GM19328 (cell line): ENCODE data around the gene MUL1.
A peak's percentile ranks its signal among the peaks of the same experiment; 100 is the strongest.
"Not testable (repeated sequence)": the region's sequence is repeated elsewhere in the genome, so short reads cannot be mapped to it uniquely, and the experiment has no call there.

Experiments
- ATAC-seq: cut with Tn5 transposase; IDR thresholded peaks from one replicate; pipeline ENCODE4 v1.9.1; 2021; ENCODE audit warnings: mild to moderate bottlenecking, moderate library complexity; ENCODE audit not compliant: unreplicated experiment

MUL1 gene

GRCh38 chr1:20507564-20508410 lies at the start of gene MUL1:
Gene MUL1, minus strand, starts transcription at chr1:20508151. Its CDS starts 127 bp downstream, at chr1:20508024.
- ATAC-seq = peak; percentile 83

GRCh38 chr1:20555758-20556120 lies 47.8 kb upstream of the MUL1 start:
- ATAC-seq = no peak

GRCh38 chr1:20555025-20555757 lies 47.2 kb upstream of the MUL1 start:
- no peak for ATAC-seq

DNA sequence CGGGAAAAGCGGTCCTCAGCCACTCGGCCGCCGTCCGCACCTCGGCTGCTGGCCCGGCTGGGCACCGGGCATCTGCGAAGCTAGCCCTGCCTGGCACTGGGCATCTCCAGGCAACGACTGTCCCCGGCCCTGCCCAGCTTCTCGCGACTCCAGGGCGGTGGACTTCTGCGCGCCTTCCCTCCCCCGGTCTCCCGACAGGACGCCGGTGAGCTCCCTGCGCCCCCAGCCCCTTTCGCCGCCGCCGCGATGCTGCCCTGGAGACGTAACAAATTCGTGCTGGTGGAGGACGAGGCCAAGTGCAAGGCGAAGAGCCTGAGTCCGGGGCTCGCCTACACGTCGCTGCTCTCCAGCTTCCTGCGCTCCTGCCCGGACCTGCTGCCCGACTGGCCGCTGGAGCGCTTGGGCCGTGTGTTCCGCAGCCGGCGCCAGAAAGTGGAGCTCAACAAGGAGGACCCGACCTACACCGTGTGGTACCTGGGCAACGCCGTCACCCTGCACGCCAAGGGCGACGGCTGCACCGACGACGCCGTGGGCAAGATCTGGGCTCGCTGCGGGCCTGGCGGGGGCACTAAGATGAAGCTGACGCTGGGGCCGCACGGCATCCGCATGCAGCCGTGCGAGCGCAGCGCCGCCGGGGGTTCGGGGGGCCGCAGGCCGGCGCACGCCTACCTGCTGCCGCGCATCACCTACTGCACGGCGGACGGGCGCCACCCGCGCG lies 44.9 kb upstream of the MUL1 start:
- ATAC-seq = no peak

- ATAC-seq = no peak
Measured at GRCh38 chr1:20551945-20552727, 44.2 kb upstream of the MUL1 start, which contains the start of gene FAM43B. Gene FAM43B, plus strand, starts transcription at chr1:20552573. Its CDS starts 401 bp downstream, at chr1:20552974.

- ATAC-seq = no peak
Measured at GRCh38 chr1:20551161-20551560, 43.2 kb upstream of the MUL1 start.

- no peak for ATAC-seq
Measured at GRCh38 chr1:20546637-20547036, 38.7 kb upstream of the MUL1 start.

- no peak for ATAC-seq
Measured at GRCh38 chr1:20540281-20540680, 32.3 kb upstream of the MUL1 start.

DNA sequence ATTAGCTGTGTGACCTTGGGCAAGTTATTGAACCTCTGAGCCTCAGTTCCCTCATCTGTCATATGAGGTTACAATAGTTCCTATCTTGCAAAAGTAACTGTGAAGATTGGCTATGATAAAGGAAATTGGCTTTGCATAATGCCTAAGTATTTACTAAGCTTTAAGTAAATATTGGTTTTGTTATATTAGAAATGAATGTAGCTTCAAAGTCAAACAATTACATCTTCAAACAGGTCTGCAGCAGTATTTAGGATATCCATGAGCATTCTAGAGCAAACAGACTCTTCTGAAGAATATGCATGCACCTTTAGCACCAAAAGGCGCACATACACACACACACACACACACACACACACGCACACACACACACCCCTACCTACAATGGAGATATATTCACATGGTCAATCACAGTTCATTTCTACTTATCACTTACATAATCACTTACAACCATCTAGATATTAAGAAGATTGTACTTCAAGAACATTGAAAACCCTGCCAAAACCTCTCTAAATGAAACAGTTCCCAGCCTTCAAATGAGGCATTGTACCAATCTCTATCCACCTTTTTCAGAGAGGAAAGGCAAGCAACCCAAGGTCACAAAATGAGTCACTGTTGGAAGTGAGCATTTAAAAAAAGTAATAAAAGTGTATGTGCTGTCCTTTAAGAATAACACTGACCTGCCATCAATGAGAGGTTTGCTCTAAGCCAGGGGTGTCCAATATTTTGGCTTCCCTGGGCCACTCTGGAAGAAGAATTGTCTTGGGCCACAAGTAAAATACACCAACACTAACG lies 31.0 kb upstream of the MUL1 start:
- no peak for ATAC-seq

DNA sequence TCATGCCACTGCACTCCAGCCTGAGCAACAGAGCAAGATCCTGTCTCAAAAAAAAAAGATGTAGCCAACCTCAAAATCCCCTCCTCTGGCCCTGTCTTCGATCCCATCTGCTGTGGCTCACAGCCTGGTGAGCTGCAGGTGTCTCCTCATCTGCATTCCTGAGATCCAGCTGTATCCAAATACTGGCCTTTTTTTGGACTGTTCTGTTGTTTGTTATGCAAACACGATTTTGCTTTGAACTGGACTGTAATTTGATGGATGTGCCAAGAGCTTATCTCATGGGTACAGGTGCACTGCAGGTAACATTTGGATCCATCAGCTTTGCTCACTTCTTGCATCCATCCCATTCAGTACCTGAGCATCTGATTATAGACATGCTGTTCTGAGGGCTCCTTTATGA lies 30.3 kb upstream of the MUL1 start:
- ATAC-seq = no peak

GRCh38 chr1:20534659-20535417 lies 26.9 kb upstream of the MUL1 start:
- no peak for ATAC-seq

GRCh38 chr1:20533635-20534034 lies 25.7 kb upstream of the MUL1 start:
- no peak for ATAC-seq

DNA sequence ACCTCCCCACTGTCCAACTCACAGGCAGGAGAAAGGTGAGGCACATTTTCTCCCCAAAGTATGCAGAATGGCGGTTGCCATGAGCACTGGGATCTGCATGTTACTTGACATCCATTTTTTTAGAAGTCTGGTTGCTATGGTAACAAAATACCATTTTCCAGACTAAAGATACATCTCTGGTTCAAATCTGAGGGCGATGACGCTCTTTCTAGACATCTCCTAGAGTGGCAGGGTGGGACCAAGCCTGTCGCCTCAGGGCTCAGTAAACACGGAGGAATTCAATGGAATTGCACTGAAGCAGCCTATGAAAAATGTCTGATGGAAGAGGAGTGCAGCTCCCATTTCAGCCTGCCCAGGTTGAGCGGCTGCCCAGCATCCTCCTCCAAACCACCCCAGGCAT lies 22.9 kb upstream of the MUL1 start:
- no peak for ATAC-seq

DNA sequence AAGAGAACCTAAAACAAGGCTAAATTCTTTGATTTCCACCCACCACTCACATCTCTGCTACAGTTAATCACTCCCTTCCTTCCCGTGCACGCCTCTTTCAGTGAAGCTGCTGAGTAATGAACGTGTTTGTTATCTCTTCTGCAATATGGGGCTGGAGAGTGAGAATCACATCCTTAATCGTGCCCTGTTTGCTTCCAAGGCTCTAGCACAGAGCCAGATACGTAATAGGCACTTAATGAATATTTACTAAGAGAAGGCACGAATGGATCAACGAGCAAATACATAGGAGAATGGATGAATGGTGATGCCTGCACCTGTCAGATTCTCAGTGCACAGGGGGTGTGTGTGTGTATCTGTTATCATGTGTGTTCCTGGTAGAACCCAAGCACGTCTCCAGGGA lies 22.4 kb upstream of the MUL1 start:
- ATAC-seq = no peak

GRCh38 chr1:20528221-20528620 lies 20.3 kb upstream of the MUL1 start:
- no peak for ATAC-seq

GRCh38 chr1:20526267-20526666 lies 18.3 kb upstream of the MUL1 start:
- ATAC-seq = no peak

- ATAC-seq = no peak
Measured at GRCh38 chr1:20521960-20522861, 14.3 kb upstream of the MUL1 start.

DNA sequence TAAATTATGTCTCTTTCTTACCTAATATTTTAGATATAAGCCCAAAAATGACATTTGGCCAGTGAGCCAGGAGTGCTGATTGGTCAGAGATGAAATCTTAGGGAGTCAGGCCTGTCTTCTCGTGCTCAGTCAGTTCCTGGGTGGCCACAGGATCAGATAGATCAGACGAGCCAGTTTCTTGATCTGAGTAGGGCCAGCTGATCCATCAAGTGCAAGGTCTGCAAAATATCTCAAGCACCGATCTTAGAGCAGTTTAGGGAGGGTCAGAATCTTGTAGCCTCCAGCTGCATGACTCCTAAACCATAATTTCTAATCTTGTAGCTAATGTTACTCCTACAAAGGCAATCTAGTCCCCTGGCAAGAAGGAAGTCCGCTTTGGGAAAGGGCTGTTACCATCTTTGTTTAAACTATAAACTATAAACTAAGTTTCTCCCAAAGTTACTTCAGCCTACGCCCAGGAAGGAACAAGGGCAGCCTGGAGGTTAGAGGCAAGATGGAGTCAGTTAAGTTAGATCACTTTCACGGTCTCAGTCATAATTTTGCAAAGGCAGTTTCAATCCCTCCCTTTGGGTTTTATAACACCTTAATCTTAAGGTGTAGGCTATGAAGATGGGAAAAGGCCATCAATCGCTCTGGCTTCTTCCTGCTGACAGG lies 11.8 kb upstream of the MUL1 start:
- ATAC-seq = not testable (repeated sequence)
